HG02588 (cell line): ENCODE data around the gene VANGL1.

Experiments
- ATAC-seq: cut with Tn5 transposase; IDR thresholded peaks from one replicate; pipeline ENCODE4 v1.9.1; 2021; ENCODE audit warnings: mild to moderate bottlenecking, moderate library complexity; ENCODE audit not compliant: unreplicated experiment

VANGL1 gene

GRCh38 chr1:115697619-115698018 lies 55.8 kb downstream of the VANGL1 start:
- no peak for ATAC-seq

- no peak for ATAC-seq
These were observed 59.3 kb downstream of the VANGL1 start for GRCh38 chr1:115701090-115701489.

GRCh38 chr1:115702959-115703358 lies 61.2 kb downstream of the VANGL1 start:
- no peak for ATAC-seq

- no peak for ATAC-seq
These were observed 63.5 kb downstream of the VANGL1 start for GRCh38 chr1:115705085-115705951.

- no peak for ATAC-seq
These were observed 64.2 kb downstream of the VANGL1 start for GRCh38 chr1:115705963-115706362.

GRCh38 chr1:115706587-115707425 lies 65.0 kb downstream of the VANGL1 start:
- ATAC-seq, result peak; percentile 55

GRCh38 chr1:115710859-115711624 lies 69.3 kb downstream of the VANGL1 start:
- ATAC-seq, result no peak

GRCh38 chr1:115712911-115713609 lies 71.3 kb downstream of the VANGL1 start:
- ATAC-seq, result no peak

- no peak for ATAC-seq
These were observed 72.1 kb downstream of the VANGL1 start for GRCh38 chr1:115713906-115714305.

- ATAC-seq, result no peak
These were observed 72.9 kb downstream of the VANGL1 start for GRCh38 chr1:115714572-115715141.

GRCh38 chr1:115717541-115717940 lies 75.8 kb downstream of the VANGL1 start:
- ATAC-seq, result no peak

GRCh38 chr1:115718011-115718754 lies 76.4 kb downstream of the VANGL1 start:
- ATAC-seq, result no peak

- no peak for ATAC-seq
These were observed 77.5 kb downstream of the VANGL1 start for GRCh38 chr1:115719285-115719684.

- no peak for ATAC-seq
These were observed 80.5 kb downstream of the VANGL1 start for GRCh38 chr1:115722221-115722620.

- no peak for ATAC-seq
These were observed 82.0 kb downstream of the VANGL1 start for GRCh38 chr1:115723756-115724155.

- no peak for ATAC-seq
These were observed 83.8 kb downstream of the VANGL1 start for GRCh38 chr1:115725600-115725999.

- ATAC-seq, result no peak
These were observed 84.4 kb downstream of the VANGL1 start for GRCh38 chr1:115726161-115726560.

- no peak for ATAC-seq
These were observed 84.8 kb downstream of the VANGL1 start for GRCh38 chr1:115726570-115726969.

- no peak for ATAC-seq
These were observed 86.0 kb downstream of the VANGL1 start for GRCh38 chr1:115727706-115728249.
